ENCODE measurements around the gene OR52D1. TPM values are rescaled to one million over a fixed set of nuclear protein-coding genes. Genes with fewer than 3 reads are reported as not detected.

OR52D1 gene
- total and polyA plus RNA-seq, 4 donors, result not detected

GRCh38 chr11:5488798-5489399, 414 bp downstream of the OR52D1 start:
- TF ChIP-seq FOXA2 (IDR thresholded peaks at IDR 0.05) (no peak), HNF4A (conservative IDR thresholded peaks at IDR 0.05) (no peak), CTCF (IDR thresholded peaks at IDR 0.05; ENCODE audit: low read depth, low read length, missing input control) (no peak), NR2F2 (IDR thresholded peaks at IDR 0.05) (no peak), TAF1 (conservative IDR thresholded peaks at IDR 0.05) (no peak), RAD21 (IDR thresholded peaks at IDR 0.05) (no peak), EGR1 (IDR thresholded peaks at IDR 0.05; ENCODE audit: low read depth in 2 of 2) (no peak), SP1 (IDR thresholded peaks at IDR 0.05) (no peak), GABPA (IDR thresholded peaks at IDR 0.05 in 1 of 2, conservative IDR thresholded peaks at IDR 0.05 in 1 of 2) (no peak), YY1 (IDR thresholded peaks at IDR 0.05) (no peak)
- TF ChIP-seq, protein P1, sequence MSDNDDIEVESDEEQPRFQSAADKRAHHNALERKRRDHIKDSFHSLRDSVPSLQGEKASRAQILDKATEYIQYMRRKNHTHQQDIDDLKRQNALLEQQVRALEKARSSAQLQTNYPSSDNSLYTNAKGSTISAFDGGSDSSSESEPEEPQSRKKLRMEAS (IDR thresholded peaks at IDR 0.05), result no peak
- TF ChIP-seq, protein P2, sequence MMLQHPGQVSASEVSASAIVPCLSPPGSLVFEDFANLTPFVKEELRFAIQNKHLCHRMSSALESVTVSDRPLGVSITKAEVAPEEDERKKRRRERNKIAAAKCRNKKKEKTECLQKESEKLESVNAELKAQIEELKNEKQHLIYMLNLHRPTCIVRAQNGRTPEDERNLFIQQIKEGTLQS (IDR thresholded peaks at IDR 0.05), result no peak
- TF ChIP-seq, protein P3, sequence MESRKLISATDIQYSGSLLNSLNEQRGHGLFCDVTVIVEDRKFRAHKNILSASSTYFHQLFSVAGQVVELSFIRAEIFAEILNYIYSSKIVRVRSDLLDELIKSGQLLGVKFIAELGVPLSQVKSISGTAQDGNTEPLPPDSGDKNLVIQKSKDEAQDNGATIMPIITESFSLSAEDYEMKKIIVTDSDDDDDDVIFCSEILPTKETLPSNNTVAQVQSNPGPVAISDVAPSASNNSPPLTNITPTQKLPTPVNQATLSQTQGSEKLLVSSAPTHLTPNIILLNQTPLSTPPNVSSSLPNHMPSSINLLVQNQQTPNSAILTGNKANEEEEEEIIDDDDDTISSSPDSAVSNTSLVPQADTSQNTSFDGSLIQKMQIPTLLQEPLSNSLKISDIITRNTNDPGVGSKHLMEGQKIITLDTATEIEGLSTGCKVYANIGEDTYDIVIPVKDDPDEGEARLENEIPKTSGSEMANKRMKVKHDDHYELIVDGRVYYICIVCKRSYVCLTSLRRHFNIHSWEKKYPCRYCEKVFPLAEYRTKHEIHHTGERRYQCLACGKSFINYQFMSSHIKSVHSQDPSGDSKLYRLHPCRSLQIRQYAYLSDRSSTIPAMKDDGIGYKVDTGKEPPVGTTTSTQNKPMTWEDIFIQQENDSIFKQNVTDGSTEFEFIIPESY (IDR thresholded peaks at IDR 0.05), result no peak
- WGBS, result 93% methylated on average over 4 of the region's 4 CpGs

DNA sequence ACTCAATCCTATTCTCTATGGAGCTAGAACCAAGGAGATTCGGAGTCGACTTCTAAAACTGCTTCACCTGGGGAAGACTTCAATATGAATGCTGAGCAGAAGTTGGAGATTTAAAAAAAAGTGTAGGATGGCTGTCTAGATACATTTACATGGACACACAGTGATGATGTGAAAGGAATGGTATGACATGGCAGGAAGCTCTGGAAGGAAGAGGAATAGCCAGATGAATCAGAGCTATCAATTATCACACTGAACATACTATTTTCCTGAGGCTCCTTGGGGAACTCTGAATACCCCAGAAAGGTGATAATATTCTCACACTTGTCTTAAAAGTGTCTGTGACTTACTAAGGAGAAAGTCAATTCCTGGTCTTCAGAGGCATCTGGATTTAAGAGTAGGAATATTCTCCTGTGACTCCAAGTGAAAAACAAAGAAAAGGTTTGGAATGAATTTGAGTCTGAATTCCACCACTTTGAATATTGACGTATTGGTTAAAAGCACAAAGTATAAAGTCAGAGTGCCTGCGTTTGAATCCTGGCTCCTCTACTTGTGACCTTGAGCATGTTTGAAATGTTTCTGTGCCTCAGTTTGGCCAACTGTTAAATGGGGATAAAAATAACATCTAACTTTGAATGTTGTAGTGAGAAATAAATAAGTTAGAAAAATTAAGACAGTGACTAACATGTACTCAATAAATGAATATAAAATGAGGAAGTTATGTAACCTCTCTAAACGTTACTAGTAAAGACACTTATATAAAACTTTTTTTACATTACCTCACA, 1.3 kb downstream of the OR52D1 start:
- no peak overlapping the region for H3K27ac ChIP-seq (ENCODE audit: low read depth in 1 of 2, low read length in 2 of 2)
- no peak for DNase-seq (ENCODE audit: low spot score)
- no peak overlapping the region for H3K4me3 ChIP-seq (ENCODE audit: low read depth in 1 of 3, low read length in 3 of 3)
- H3K9ac ChIP-seq (ENCODE audit: low read depth in 1 of 2, low read length in 2 of 2), result no peak overlapping the region
- no peaks in the 10 kb centered on the region for H3K4me1 ChIP-seq (ENCODE audit: control insufficient read depth in 4 of 4, insufficient read depth in 4 of 4, low read length in 3 of 4)
- peaks cover 0 to 4% (median 0%) of the 10 kb centered on the region in 4 donors for H3K27me3 ChIP-seq (ENCODE audit: control insufficient read depth in 4 of 4, insufficient read depth in 4 of 4, low read length in 3 of 4)
- no peaks in the 10 kb centered on the region for H3K9me3 ChIP-seq (ENCODE audit: control insufficient read depth in 4 of 4, low read length in 3 of 4)
- no peaks in the 10 kb centered on the region for H3K36me3 ChIP-seq (ENCODE audit: control insufficient read depth in 4 of 4, insufficient read depth in 3 of 4, low read depth in 1 of 4, low read length in 3 of 4)
- TF ChIP-seq REST (IDR thresholded peaks at IDR 0.05), result no peak
- TF ChIP-seq, protein P3 (IDR thresholded peaks at IDR 0.05), result no peak
- TF ChIP-seq HNF4A (conservative IDR thresholded peaks at IDR 0.05), result no peak
- TF ChIP-seq JUND (IDR thresholded peaks at IDR 0.05), result no peak
- TF ChIP-seq, protein P2 (IDR thresholded peaks at IDR 0.05), result no peak
- no peak for TF ChIP-seq FOXA2 (IDR thresholded peaks at IDR 0.05)
- 48% methylated on average over 5 of the region's 5 CpGs for WGBS

More at GRCh38 chr11:5488798-5489399, 414 bp downstream of the OR52D1 start:
- Histone ChIP-seq H3K4me1 (ENCODE audit: control insufficient read depth in 4 of 4, insufficient read depth in 4 of 4, low read length in 3 of 4) (no peaks in the 10 kb centered on the region), H3K36me3 (ENCODE audit: control insufficient read depth in 4 of 4, insufficient read depth in 3 of 4, low read depth in 1 of 4, low read length in 3 of 4) (no peaks in the 10 kb centered on the region), H3K27me3 (ENCODE audit: control insufficient read depth in 4 of 4, insufficient read depth in 4 of 4, low read length in 3 of 4) (peaks cover 0 to 4% (median 0%) of the 10 kb centered on the region in 4 donors), H3K4me3 (ENCODE audit: low read depth in 1 of 3, low read length in 3 of 3) (no peak overlapping the region), H3K9me3 (ENCODE audit: control insufficient read depth in 4 of 4, low read length in 3 of 4) (no peaks in the 10 kb centered on the region), H3K27ac (ENCODE audit: low read depth in 1 of 2, low read length in 2 of 2) (no peak overlapping the region), H3K9ac (ENCODE audit: low read depth in 1 of 2, low read length in 2 of 2) (no peak overlapping the region)
- DNase-seq (ENCODE audit: low spot score), result no peak

Data from liver (tissue), 9 donors.